Neural progenitor cell (in vitro differentiated cells): ENCODE measurements around the gene CHSY3. TPM values are rescaled to one million over a fixed set of nuclear protein-coding genes. Genes with fewer than 3 reads are reported as not detected.

Experiments
- DNase-seq: peaks from one replicate; pipeline ENCODE4 v3.0.0-alpha.2; 2016; ENCODE audit warnings: low spot score
- H2AFZ ChIP-seq: fragments of 200-600 bp; sonication (generic); replicated peaks from 2 replicates; pipeline ENCODE4 v1.6.1; 2016; ENCODE audit warnings: antibody characterized with exemption
- H3F3A ChIP-seq: fragments of 200-600 bp; sonication (generic); 2 replicates; pipeline ENCODE4 v1.6.1; 2016; ENCODE audit warnings: antibody characterized with exemption, low read depth
- H3K27ac ChIP-seq: fragments of 200-600 bp; sonication (generic); 2 replicates; pipeline ENCODE4 v1.5.1; 2016; ENCODE audit warnings: mild to moderate bottlenecking
- H3K27me3 ChIP-seq: fragments of 200-600 bp; sonication (generic); 2 replicates; pipeline ENCODE4 v1.6.1; 2016; ENCODE audit warnings: mild to moderate bottlenecking, moderate library complexity
- H3K36me3 ChIP-seq: fragments of 200-600 bp; sonication (generic); 2 replicates; pipeline ENCODE4 v1.5.1; 2016
- H3K4me1 ChIP-seq: fragments of 200-600 bp; sonication (generic); 2 replicates; pipeline ENCODE4 v1.6.1; 2016; ENCODE audit warnings: mixed run types
- H3K4me2 ChIP-seq: fragments of 200-600 bp; sonication (generic); 2 replicates; pipeline ENCODE4 v1.6.1; 2016
- H3K4me3 ChIP-seq: fragments of 200-600 bp; sonication (generic); 2 replicates; pipeline ENCODE4 v1.5.1; 2016
- H3K79me2 ChIP-seq: fragments of 200-600 bp; sonication (generic); 2 replicates; pipeline ENCODE4 v1.6.1; 2016; ENCODE audit warnings: low read depth
- H3K9ac ChIP-seq: fragments of 200-600 bp; sonication (generic); 2 replicates; pipeline ENCODE4 v1.6.1; 2016
- H3K9me3 ChIP-seq: fragments of 200-600 bp; sonication (generic); 2 replicates; pipeline ENCODE4 v1.5.1; 2016; ENCODE audit warnings: low read depth
- H4K20me1 ChIP-seq: fragments of 200-600 bp; sonication (generic); 2 replicates; pipeline ENCODE4 v1.6.1; 2016; ENCODE audit warnings: low read depth
- H3K27ac Mint-ChIP-seq: 3 replicates; pipeline ENCODE4 v1.8.0; 2021; ENCODE audit warnings: mixed read lengths
- H3K27me3 Mint-ChIP-seq: 2 replicates; pipeline ENCODE4 v1.8.0; 2022; ENCODE audit warnings: low read depth, mild to moderate bottlenecking, inconsistent platforms, moderate library complexity, mixed read lengths; ENCODE audit not compliant: insufficient read depth
- H3K36me3 Mint-ChIP-seq: 3 replicates; pipeline ENCODE4 v1.8.0; 2021; ENCODE audit warnings: mixed read lengths
- H3K4me1 Mint-ChIP-seq: 3 replicates; pipeline ENCODE4 v1.8.0; 2021; ENCODE audit warnings: mixed read lengths
- H3K4me3 Mint-ChIP-seq: 3 replicates; pipeline ENCODE4 v1.8.0; 2021; ENCODE audit warnings: mild to moderate bottlenecking, moderate library complexity, mixed read lengths
- H3K9me3 Mint-ChIP-seq: 3 replicates; pipeline ENCODE4 v1.8.0; 2020; ENCODE audit warnings: mixed read lengths
- EZH2 ChIP-seq: fragments of 200-600 bp; sonication (generic); IDR thresholded peaks from 2 replicates; pipeline ENCODE4 v1.6.1; 2017; ENCODE audit warnings: antibody characterized with exemption, mild to moderate bottlenecking, moderate library complexity
- EZH2phosphoT487 ChIP-seq: fragments of 200-600 bp; sonication (generic); IDR thresholded peaks from 2 replicates; pipeline ENCODE4 v1.6.1; 2017; ENCODE audit warnings: antibody characterized with exemption
- total RNA-seq: library from RNA; depleted of rRNA; stranded (reverse); fragments of >200 nt; gene quantifications from 2 replicates; pipeline ENCODE4 v1.2.3, GENCODE V29; 2015; ENCODE audit warnings: low replicate concordance
- TF ChIP-seq, protein P1 (sequence below): fragments of 200-600 bp; sonication (generic); IDR thresholded peaks from 2 replicates; pipeline ENCODE4 v1.5.1; 2017; ENCODE audit warnings: antibody characterized with exemption, mild to moderate bottlenecking

Gene CHSY3
- total RNA-seq, 1 donor from 2014 or later, result 0.30 TPM

DNA sequence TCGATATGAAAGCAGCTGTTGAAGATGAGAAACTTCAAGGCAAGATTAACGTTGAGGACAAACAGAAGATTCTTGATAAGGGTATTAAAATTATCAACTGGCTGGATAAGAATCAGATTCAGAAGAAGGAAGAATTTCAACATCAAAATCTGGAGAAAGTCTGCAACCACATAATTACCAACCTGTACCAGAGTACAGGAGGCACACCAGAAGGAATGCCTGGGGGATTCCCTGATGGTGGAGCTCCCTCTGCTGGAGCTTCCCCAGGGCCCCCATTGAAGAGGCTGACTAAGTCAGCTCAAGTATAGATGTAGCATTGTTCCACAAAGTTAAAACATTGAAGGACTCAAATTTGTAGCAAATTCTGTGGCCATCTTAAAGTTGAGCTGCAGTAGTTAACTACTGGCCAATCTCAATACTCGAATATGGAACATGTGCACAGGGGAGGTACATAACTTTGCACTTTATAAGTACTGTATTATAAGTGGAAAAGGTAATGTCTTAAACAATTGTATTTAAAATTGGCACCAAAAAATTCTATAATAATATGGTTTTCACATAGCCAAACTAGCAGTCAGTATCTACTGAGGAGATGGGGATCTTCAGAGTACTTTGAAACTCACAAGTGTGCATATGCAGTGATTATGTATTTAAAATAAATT, 237.5 kb downstream of the CHSY3 start:
- Histone ChIP-seq H4K20me1 (no peaks in the 10 kb centered on the region), H3K79me2 (no peaks in the 10 kb centered on the region), H3K27me3 (no peaks in the 10 kb centered on the region), H3F3A (no peaks in the 10 kb centered on the region), H3K9me3 (no peaks in the 10 kb centered on the region), H3K36me3 (no peaks in the 10 kb centered on the region), H3K9ac (no peak overlapping the region), H3K4me1 (no peaks in the 10 kb centered on the region), H3K4me2 (no peak overlapping the region), H3K27ac (no peak overlapping the region), H3K4me3 (no peak overlapping the region), H2AFZ (no peak overlapping the region)
- Mint-ChIP-seq H3K27me3 (no peaks in the 10 kb centered on the region), H3K9me3 (peaks cover 2% of the 10 kb centered on the region), H3K27ac (no peak overlapping the region), H3K4me3 (no peak overlapping the region), H3K36me3 (no peaks in the 10 kb centered on the region), H3K4me1 (no peaks in the 10 kb centered on the region)
- TF ChIP-seq, protein P1, sequence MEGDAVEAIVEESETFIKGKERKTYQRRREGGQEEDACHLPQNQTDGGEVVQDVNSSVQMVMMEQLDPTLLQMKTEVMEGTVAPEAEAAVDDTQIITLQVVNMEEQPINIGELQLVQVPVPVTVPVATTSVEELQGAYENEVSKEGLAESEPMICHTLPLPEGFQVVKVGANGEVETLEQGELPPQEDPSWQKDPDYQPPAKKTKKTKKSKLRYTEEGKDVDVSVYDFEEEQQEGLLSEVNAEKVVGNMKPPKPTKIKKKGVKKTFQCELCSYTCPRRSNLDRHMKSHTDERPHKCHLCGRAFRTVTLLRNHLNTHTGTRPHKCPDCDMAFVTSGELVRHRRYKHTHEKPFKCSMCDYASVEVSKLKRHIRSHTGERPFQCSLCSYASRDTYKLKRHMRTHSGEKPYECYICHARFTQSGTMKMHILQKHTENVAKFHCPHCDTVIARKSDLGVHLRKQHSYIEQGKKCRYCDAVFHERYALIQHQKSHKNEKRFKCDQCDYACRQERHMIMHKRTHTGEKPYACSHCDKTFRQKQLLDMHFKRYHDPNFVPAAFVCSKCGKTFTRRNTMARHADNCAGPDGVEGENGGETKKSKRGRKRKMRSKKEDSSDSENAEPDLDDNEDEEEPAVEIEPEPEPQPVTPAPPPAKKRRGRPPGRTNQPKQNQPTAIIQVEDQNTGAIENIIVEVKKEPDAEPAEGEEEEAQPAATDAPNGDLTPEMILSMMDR, result peak; percentile 78
- TF ChIP-seq EZH2 (no peak), EZH2phosphoT487 (no peak)
- DNase-seq, result peak; percentile 67

- Histone ChIP-seq H3K27ac (no peak overlapping the region), H3K27me3 (no peaks in the 10 kb centered on the region), H3K9me3 (no peaks in the 10 kb centered on the region), H3K4me3 (no peak overlapping the region), H3K4me2 (no peak overlapping the region), H2AFZ (no peak overlapping the region), H3F3A (no peaks in the 10 kb centered on the region), H3K9ac (no peak overlapping the region), H4K20me1 (no peaks in the 10 kb centered on the region), H3K4me1 (peaks cover 9% of the 10 kb centered on the region), H3K79me2 (no peaks in the 10 kb centered on the region), H3K36me3 (no peaks in the 10 kb centered on the region)
- Mint-ChIP-seq H3K27ac (no peak overlapping the region), H3K4me1 (peaks cover 5% of the 10 kb centered on the region), H3K4me3 (no peak overlapping the region), H3K9me3 (no peaks in the 10 kb centered on the region), H3K36me3 (no peaks in the 10 kb centered on the region), H3K27me3 (no peaks in the 10 kb centered on the region)
- DNase-seq, result no peak
- TF ChIP-seq, protein P1, result no peak
- TF ChIP-seq EZH2 (no peak), EZH2phosphoT487 (no peak)
Measured at GRCh38 chr5:130151239-130151638, 247.0 kb downstream of the CHSY3 start.

GRCh38 chr5:130155345-130156011, 251.2 kb downstream of the CHSY3 start:
- H3K4me3 Mint-ChIP-seq, result no peak overlapping the region
- Histone ChIP-seq H3K9me3 (no peaks in the 10 kb centered on the region), H3K9ac (no peak overlapping the region), H3K79me2 (no peaks in the 10 kb centered on the region), H3K4me1 (peaks cover 9% of the 10 kb centered on the region), H3F3A (no peaks in the 10 kb centered on the region), H3K4me2 (peak overlapping the region; percentile 21), H3K27ac (no peak overlapping the region), H3K4me3 (no peak overlapping the region), H3K27me3 (no peaks in the 10 kb centered on the region), H3K36me3 (no peaks in the 10 kb centered on the region), H2AFZ (no peak overlapping the region), H4K20me1 (no peaks in the 10 kb centered on the region)
- H3K9me3 Mint-ChIP-seq, result no peaks in the 10 kb centered on the region
- no peak overlapping the region for H3K27ac Mint-ChIP-seq
- H3K36me3 Mint-ChIP-seq, result no peaks in the 10 kb centered on the region
- no peaks in the 10 kb centered on the region for H3K27me3 Mint-ChIP-seq
- H3K4me1 Mint-ChIP-seq, result peaks cover 5% of the 10 kb centered on the region
- DNase-seq, result peak; percentile 2
- no peak for TF ChIP-seq EZH2
- no peak for TF ChIP-seq EZH2phosphoT487
- TF ChIP-seq, protein P1, result no peak
